WI38 (cell line): ENCODE results near the gene NUP205.

Experiments
- H3K4me3 ChIP-seq: 2 replicates; pipeline ENCODE4 v1.5.1; 2011; ENCODE audit warnings: low read depth, mild to moderate bottlenecking, control low read depth, low read length
- CTCF ChIP-seq: IDR thresholded peaks from 2 replicates; pipeline ENCODE4 v1.5.1; 2012; ENCODE audit warnings: low read depth, mild to moderate bottlenecking, control low read depth, low read length

Gene NUP205

GRCh38 chr7:135539629-135540028 is 18.1 kb upstream of the NUP205 start:
- no peak for TF ChIP-seq CTCF
- no peak overlapping the region for H3K4me3 ChIP-seq

GRCh38 chr7:135541029-135541428 is 16.7 kb upstream of the NUP205 start:
- no peak for TF ChIP-seq CTCF
- H3K4me3 ChIP-seq = no peak overlapping the region

GRCh38 chr7:135550196-135550595 is 7.5 kb upstream of the NUP205 start:
- H3K4me3 ChIP-seq = no peak overlapping the region

DNA sequence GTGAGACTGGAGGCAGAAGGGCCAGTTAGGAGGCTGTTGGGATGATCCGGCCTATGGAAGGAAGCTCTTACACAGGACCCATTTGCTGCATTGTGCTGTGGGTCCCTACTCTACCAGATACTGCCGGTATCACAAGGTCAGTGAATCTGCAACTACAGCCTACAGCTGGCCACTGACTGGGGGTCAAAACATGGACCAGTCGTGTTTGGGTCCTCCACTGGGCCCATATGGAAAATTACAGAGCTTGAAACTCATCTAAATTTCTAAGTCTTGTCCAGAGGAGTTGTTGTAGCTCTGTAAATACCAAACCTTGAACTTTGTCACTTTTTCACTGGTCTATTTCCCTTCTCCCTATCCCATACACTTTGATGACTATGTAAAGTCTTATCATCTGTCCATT is 5.6 kb upstream of the NUP205 start:
- no peak for TF ChIP-seq CTCF
- no peak overlapping the region for H3K4me3 ChIP-seq

More at GRCh38 chr7:135550196-135550595, 7.5 kb upstream of the NUP205 start:
- TF ChIP-seq CTCF = no peak

- H3K4me3 ChIP-seq = no peak overlapping the region
- TF ChIP-seq CTCF = no peak
These were observed 4.4 kb upstream of the NUP205 start for GRCh38 chr7:135553346-135553745.

- peak; percentile 22 for TF ChIP-seq CTCF
These were observed 635 bp downstream of the NUP205 start for GRCh38 chr7:135558337-135558767.

DNA sequence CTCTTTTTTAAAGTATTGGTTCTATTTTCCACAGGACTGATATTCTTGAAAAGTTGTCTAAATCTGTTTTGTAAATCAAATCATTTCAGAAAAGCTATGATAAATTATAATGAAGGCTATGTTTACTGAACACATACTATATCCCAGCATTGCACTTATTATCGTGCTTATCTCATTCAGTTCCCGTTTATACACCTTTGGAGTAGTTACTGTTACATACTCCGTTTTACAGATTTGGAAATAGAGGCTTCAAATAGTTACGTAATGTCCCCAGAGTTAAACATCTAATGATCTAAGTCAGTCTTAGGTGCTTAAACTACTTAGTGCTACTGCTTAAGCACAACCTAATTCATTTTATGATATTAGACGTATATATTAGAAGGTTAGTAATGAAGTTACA is 1.2 kb downstream of the NUP205 start:
- peak overlapping the region; percentile 92 for H3K4me3 ChIP-seq
- TF ChIP-seq CTCF = no peak

More at GRCh38 chr7:135558337-135558767, 635 bp downstream of the NUP205 start:
- peak overlapping the region; percentile 92 for H3K4me3 ChIP-seq
